HG03135 (cell line): ENCODE data around the gene CDH22.

Experiments
- ATAC-seq: cut with Tn5 transposase; IDR thresholded peaks from one replicate; pipeline ENCODE4 v1.9.1; 2021; ENCODE audit warnings: mild to moderate bottlenecking, moderate library complexity; ENCODE audit not compliant: unreplicated experiment

CDH22 gene

GRCh38 chr20:46303176-46303956 lies 4.9 kb downstream of the CDH22 start:
- no peak for ATAC-seq

GRCh38 chr20:46302106-46302505 lies 6.2 kb downstream of the CDH22 start:
- ATAC-seq, result no peak

DNA sequence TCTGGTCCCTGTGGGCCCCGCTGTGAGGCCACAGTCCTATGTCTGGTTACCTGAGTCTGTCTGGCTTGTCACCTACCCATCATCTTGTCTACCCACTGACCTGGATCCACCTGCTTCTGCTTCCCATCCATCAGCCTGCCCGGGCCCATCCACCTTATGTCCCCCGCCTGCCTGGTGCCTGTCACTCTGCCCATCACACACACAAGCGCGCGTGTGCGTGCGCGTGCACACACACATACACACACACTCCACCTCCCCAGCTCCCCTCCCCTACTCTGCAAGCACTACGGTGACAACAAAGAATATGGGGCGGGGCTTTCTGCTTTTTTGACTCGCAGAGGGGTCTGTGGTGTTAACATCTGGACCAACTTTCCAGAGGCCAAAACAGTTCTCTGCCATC lies 8.0 kb downstream of the CDH22 start:
- no peak for ATAC-seq

DNA sequence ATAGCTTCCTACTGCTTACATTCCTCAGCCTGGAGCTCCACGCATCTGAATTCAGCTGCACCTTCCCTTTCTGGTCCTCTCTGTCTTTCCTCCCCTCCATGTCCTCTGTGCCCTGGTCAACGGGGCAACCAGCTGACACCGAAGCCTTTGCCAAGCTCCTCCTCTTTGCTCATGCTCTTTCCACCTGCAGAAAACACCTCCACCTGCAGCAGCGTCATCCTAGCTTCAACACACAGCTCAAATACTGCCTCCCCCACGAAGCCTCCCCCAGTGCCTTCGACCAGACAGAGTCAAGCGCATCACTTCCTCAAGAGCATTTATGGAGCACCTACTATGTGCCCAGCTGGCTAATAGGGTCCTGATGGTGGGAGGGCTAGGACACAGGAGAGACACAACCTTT lies 9.2 kb downstream of the CDH22 start:
- no peak for ATAC-seq

- no peak for ATAC-seq
Observed at GRCh38 chr20:46298374-46298773, 9.9 kb downstream of the CDH22 start.

- no peak for ATAC-seq
Observed at GRCh38 chr20:46296526-46297250, 11.6 kb downstream of the CDH22 start.

DNA sequence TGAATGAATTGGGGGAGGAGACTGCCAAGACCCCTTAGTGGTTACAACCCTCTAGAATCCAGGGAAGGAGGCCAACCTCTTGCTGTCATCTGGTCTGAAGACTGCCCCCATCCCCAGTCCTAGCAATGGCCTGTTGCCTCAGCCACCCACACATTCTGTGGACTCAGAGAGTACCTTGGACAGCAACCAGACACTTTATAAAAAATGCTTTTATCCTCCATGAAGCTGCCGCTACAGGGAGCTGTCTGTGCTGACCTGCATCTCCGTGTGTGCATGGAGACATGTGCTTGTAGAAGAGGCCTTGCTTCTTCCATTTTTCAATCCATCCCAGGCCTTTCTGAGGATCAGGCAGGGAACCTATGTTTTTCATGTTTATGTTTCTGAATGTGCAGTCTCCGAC lies 15.2 kb downstream of the CDH22 start:
- no peak for ATAC-seq

GRCh38 chr20:46291401-46291800 lies 16.9 kb downstream of the CDH22 start:
- ATAC-seq, result no peak

GRCh38 chr20:46289432-46289831 lies 18.9 kb downstream of the CDH22 start:
- no peak for ATAC-seq

DNA sequence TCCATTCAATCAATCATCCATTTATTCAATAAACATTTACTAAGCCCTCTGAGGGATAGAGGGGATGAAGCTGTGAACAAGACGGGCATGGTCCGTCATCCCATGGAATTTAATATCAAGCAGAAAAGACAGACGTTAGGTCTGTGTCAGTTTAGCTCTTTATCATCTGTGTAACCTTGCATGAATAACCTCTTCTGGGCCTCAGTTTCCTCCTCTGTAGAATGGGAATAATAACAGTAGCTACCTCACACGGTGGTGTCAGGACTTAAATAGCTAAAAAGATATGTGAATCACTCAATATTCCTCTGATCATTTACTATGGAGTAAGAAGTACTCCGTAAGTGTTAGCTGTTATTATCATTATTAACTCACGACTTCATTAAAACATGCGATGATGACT lies 21.3 kb downstream of the CDH22 start:
- ATAC-seq, result no peak

DNA sequence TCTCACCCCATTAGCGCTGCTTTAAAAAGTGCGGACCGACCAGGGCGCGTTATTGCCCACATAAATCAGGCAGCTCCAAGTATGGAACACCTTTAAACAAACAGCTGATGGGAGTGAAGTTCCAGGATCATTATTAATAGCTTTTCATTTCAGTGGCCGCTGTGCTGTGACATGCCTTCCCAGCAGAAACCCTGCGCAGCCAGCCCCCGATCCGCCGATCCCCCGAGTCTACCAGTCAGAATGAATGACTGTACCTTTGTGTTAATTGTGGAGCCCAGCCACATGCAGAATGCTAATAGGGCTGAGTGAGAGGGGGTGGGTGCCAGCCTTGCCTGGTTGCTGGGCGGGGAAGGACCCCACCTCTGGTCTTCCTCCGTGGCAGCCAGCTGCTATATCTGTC lies 21.9 kb downstream of the CDH22 start:
- ATAC-seq, result no peak

DNA sequence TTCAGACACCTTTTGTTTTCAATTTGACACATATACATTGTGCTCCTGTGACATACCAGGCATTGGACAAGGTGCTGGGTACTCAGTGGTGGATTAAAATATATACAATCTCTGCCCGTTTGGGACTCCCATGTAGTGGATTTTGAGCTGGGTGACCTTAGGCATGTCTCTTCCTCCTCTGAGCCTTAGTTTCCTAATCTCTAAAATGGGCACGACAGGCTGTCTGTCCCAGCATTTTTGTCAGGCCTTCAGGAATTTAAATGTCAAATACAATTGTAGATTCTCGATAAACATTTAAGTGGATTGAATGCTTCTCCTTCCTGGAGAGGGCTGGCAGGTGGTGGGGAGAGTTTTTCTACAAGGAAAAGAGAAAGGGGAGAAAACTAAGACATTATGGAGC lies 22.6 kb downstream of the CDH22 start:
- no peak for ATAC-seq

GRCh38 chr20:46285072-46285471 lies 23.2 kb downstream of the CDH22 start:
- ATAC-seq, result no peak

DNA sequence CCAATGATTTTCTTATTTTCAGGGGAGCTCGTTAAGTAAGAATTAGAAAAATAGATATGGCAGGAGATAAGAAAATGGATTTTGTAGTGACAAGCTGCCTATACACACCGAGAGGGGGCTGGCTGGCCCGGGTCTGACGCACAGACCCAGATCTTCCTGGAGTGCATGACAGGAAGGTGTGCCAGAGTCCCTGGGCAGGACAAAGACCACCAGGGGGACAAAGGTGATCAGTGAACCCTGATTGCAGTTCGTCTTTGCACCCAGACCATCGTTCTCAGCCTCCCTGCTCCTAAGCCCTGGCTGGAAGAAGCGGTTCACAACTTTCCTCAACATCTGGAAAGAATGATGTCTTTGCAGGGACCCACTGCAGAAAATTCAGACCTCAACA lies 24.3 kb downstream of the CDH22 start:
- ATAC-seq, result no peak

- no peak for ATAC-seq
Observed at GRCh38 chr20:46283426-46284039, 24.8 kb downstream of the CDH22 start.

DNA sequence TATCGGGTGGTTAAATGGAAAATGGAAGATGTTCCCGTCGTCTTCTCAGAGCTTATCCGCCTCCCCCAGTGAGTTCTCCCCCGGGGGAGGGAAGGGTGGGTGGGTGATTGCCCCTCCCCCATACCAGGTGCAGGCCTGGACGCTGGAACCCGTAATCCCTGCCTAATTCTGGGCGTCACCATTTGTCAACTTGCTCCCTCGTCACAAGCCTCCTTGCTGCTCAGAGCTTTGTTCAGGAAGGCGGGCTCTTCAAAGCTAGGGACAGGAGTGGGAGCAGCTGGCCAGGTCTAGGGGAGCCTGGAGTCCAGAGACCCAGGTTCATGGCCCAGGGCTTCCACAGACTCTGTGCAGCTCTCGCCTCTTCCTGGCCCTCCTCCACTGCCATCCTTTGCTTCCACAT lies 25.6 kb downstream of the CDH22 start:
- ATAC-seq, result no peak

- no peak for ATAC-seq
Observed at GRCh38 chr20:46279103-46279502, 29.2 kb downstream of the CDH22 start.

DNA sequence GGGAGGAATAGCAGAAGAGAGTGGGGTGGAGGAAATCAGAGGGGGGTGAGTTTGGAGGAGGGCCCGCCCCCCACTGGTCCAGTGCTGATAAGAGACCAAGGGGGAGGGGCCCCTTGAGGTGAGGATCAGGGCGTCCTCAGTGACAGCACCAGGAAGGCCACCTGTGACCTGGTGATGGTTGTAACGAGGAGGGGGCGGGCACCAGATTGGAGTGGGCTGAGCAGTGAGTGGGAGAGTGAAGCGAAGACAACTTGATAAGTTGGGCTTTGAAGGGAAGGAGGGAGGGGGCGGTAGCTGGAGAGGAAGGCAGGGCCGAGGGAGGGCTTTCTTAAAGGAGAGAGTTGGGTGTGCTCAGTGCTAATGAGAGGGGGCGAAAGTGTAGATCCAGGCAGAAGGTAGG lies 30.7 kb downstream of the CDH22 start:
- ATAC-seq, result no peak

DNA sequence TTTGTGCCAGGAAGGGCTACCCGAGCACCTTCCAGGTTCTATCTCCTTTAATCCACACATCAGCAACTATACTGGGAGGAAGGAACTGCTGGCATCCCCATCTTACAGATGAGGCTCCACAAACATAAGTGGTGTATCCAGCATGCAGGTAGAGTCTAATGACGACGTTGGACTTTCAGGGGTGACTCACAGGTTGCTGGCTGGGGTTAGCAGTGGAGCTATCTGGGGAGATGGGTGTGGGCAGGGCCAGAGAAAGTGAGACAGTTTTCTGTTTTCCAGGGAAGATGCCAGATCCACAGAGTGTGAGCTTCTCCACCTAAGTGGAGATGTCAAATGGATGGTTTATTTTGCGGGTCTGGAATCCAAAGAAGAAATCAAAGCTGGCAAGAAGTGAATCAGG lies 31.8 kb downstream of the CDH22 start:
- no peak for ATAC-seq

- no peak for ATAC-seq
Observed at GRCh38 chr20:46275091-46275490, 33.2 kb downstream of the CDH22 start.

DNA sequence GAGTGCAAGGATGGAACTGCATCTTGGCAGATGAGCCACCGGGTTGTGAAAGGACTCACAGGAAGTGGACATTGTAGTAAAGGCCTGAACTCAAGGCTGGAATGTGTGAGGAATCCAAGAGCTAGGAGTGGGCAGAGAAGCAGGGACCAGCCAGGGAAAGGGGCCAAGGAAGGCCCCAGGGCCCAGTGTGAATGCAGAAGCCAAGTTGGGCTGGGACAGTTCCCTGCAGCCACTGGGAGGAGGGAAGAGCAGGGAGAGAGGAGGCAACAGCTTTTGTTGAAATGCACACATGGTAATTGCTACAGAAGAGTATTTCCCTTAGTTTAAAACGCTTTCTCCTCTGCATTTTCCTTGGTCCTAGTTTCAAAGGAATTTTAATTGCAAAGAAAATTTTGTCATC lies 34.6 kb downstream of the CDH22 start:
- no peak for ATAC-seq

- no peak for ATAC-seq
Observed at GRCh38 chr20:46272389-46273047, 35.8 kb downstream of the CDH22 start.
